DOHH2 (cell line): ENCODE results near the gene MRPL43.

Experiments
- H3F3A ChIP-seq: fragments of 200-600 bp; sonication (generic), shearing (Covaris generic); 2 replicates; pipeline ENCODE4 v1.6.0; 2016; ENCODE audit warnings: antibody characterized with exemption, mild to moderate bottlenecking; ENCODE audit not compliant: control insufficient read depth, insufficient read depth
- H3K27ac ChIP-seq: fragments of 200-600 bp; sonication (generic); 2 replicates; pipeline ENCODE4 v1.5.1; 2014; ENCODE audit warnings: low read depth, mild to moderate bottlenecking, low read length, moderate library complexity
- H3K27me3 ChIP-seq: fragments of 200-600 bp; sonication (generic); 2 replicates; pipeline ENCODE4 v1.6.1; 2014; ENCODE audit warnings: mild to moderate bottlenecking, low read length, mixed read lengths; ENCODE audit not compliant: control insufficient read depth
- H3K36me3 ChIP-seq: fragments of 200-600 bp; sonication (generic); 2 replicates; pipeline ENCODE4 v1.6.1; 2014; ENCODE audit warnings: mild to moderate bottlenecking, low read length, moderate library complexity, mixed read lengths; ENCODE audit not compliant: control insufficient read depth
- H3K4me1 ChIP-seq: fragments of 200-600 bp; sonication (generic); 2 replicates; pipeline ENCODE4 v1.6.1; 2014; ENCODE audit warnings: mild to moderate bottlenecking, low read length, mixed read lengths; ENCODE audit not compliant: control insufficient read depth
- H3K4me2 ChIP-seq: fragments of 200-600 bp; sonication (generic); 2 replicates; pipeline ENCODE4 v1.6.0; 2014; ENCODE audit warnings: mild to moderate bottlenecking, low read length, moderate library complexity
- H3K4me3 ChIP-seq: fragments of 200-600 bp; sonication (generic); 2 replicates; pipeline ENCODE4 v1.5.1; 2014; ENCODE audit warnings: mild to moderate bottlenecking, low read length, mixed read lengths
- H3K79me2 ChIP-seq: fragments of 200-600 bp; sonication (generic); 2 replicates; pipeline ENCODE4 v1.6.1; 2014; ENCODE audit warnings: mild to moderate bottlenecking, low read length, mixed read lengths; ENCODE audit not compliant: control insufficient read depth
- H3K9me2 ChIP-seq: fragments of 200-600 bp; sonication (generic); replicated peaks from 2 replicates; pipeline ENCODE4 v1.6.1; 2014; ENCODE audit warnings: mild to moderate bottlenecking, low read length, mixed read lengths; ENCODE audit not compliant: control insufficient read depth
- H3K9me3 ChIP-seq: fragments of 200-600 bp; sonication (generic); 2 replicates; pipeline ENCODE4 v1.6.1; 2014; ENCODE audit warnings: antibody characterized with exemption, low read length, mixed read lengths; ENCODE audit not compliant: control insufficient read depth, insufficient read depth
- H4K20me1 ChIP-seq: fragments of 200-600 bp; sonication (generic); 2 replicates; pipeline ENCODE4 v1.6.0; 2014; ENCODE audit warnings: low read depth, mild to moderate bottlenecking, antibody characterized with exemption, low read length, moderate library complexity; ENCODE audit not compliant: control insufficient read depth, insufficient read depth
- EZH2phosphoT487 ChIP-seq: fragments of 200-600 bp; sonication (generic); IDR thresholded peaks from 2 replicates; pipeline ENCODE4 v1.6.1; 2017; ENCODE audit warnings: borderline replicate concordance, mild to moderate bottlenecking, antibody characterized with exemption, low read length, moderate library complexity, mixed read lengths
- TF ChIP-seq, protein P1 (sequence below): fragments of 200-600 bp; sonication (generic); IDR thresholded peaks from one replicate; pipeline ENCODE4 v1.5.1; 2014; ENCODE audit warnings: antibody characterized with exemption, mild to moderate bottlenecking, low read depth, low read length; ENCODE audit not compliant: poor library complexity, severe bottlenecking

Gene MRPL43

DNA sequence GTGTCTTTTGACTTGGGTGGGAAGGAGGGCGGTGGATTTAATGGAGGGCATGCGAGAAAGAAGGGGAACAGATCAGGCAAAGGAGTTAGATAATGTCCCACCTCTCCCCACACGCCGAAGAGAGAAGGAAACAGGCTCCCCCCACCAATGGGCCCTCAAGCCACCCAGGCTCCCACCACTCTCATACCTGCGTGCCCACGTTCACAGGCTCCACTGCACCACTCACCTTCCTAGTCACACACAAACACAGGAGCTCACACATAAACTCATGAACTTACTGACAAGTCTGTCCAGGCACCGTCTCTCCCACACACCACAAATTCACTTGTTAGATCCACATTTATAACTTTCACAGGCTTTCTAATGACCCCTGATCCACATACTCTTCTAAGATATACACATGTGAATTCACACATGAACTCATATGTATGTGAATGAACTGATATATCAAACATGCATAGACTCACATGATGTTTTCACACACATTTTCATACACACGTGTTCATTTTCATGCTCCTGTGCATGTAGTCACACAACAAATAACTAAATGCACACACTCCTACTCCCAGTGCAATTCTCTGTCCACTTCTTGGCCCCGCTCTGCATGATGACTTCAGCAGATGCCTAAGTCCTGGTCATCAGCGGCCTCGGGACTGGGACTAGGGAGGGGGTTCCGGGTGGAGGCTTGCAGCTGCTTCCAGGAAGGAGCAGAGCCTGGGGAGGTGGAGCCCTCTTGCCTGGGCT, 13.8 kb upstream of the MRPL43 start:
- Histone ChIP-seq H3K9me3 (no peaks in the 10 kb centered on the region), H3K4me2 (no peak overlapping the region), H3K36me3 (no peaks in the 10 kb centered on the region; the same call in 1 of the 2 replicates), H3K9me2 (no peaks in the 10 kb centered on the region), H4K20me1 (no peaks in the 10 kb centered on the region), H3K27me3 (no peaks in the 10 kb centered on the region), H3F3A (peaks cover 9% of the 10 kb centered on the region), H3K27ac (no peak overlapping the region), H3K4me1 (peaks cover 26% of the 10 kb centered on the region), H3K4me3 (no peak overlapping the region), H3K79me2 (peaks cover 17% of the 10 kb centered on the region)
- TF ChIP-seq, protein P1, sequence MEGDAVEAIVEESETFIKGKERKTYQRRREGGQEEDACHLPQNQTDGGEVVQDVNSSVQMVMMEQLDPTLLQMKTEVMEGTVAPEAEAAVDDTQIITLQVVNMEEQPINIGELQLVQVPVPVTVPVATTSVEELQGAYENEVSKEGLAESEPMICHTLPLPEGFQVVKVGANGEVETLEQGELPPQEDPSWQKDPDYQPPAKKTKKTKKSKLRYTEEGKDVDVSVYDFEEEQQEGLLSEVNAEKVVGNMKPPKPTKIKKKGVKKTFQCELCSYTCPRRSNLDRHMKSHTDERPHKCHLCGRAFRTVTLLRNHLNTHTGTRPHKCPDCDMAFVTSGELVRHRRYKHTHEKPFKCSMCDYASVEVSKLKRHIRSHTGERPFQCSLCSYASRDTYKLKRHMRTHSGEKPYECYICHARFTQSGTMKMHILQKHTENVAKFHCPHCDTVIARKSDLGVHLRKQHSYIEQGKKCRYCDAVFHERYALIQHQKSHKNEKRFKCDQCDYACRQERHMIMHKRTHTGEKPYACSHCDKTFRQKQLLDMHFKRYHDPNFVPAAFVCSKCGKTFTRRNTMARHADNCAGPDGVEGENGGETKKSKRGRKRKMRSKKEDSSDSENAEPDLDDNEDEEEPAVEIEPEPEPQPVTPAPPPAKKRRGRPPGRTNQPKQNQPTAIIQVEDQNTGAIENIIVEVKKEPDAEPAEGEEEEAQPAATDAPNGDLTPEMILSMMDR, result no peak
- no peak for TF ChIP-seq EZH2phosphoT487

DNA sequence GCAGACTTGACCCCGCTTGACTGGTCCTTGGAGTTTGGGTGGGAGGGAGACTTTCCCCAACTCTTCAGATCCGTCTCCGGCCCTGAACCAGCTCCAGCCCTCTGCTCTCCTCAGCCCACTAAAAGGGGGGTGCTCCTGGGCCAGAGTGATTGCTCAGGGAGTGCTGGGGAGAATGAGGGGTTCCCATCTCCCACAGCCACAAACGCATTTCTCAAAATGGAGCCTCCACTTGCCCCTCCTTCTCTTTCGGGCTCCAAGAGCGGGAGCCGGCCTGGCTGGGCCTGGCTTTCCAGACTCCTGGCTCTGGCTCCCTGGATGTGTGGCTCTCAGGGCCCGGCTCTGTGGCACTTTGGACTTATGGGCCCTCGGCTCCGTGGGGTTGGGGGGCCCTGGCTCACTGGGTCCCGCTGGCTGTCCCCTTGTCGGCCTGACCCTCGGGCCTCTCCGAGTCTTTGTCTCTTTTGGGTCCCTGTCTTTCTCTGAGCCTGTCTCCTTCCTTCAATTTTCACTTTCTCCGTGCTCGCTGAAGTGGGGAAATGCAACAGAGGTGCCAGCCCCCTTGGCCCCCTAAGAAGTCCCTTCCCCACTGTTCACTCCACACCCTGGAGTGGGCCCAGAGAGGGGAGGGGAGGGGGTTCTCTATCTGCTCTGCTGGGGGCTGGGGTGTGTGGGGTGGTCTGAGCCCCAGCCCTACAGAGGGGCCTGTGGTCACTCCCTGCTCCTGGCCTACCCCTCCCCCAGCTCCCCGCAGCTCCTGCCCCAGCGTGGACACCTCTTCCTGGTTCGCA, 13.0 kb upstream of the MRPL43 start:
- Histone ChIP-seq H3K27me3 (no peaks in the 10 kb centered on the region), H3K4me1 (peaks cover 29% of the 10 kb centered on the region), H3K4me2 (peak overlapping the region; percentile 51)

DNA sequence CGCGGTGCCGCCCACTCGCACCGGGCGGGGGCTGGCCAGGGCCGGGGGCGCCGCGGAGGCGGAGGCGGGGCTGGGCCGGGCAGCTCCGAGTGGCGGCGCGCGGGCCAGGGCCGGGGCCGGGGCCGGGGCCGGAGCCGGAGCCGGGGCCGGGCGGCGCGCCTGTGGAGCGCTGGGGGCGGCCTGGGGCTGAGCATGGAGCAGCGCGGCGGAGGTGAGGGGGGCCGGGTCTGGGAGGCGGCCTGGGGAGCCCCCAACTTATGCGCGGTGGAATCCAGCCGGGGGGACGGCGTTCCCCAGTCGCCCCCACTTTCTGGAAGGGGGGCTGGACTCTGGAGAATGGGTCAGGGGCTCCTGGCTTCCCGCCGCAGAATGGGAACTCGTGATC, 12.4 kb upstream of the MRPL43 start, which contains the start of gene LZTS2:
TSS of gene LZTS2 (plus strand) at position 67 of the 385 bp plus-strand sequence. CDS start 2,731 bp downstream, outside the sequence.
- TF ChIP-seq, protein P1, result no peak
- TF ChIP-seq EZH2phosphoT487, result no peak
- H3K27ac ChIP-seq, result peak within 1 kb of the TSS; percentile 81
- H3K79me2 ChIP-seq, result peaks cover 17% of the 10 kb centered on the region

More for the DNA sequence above, 13.0 kb upstream of the MRPL43 start:
- Histone ChIP-seq H3K79me2 (peaks cover 17% of the 10 kb centered on the region), H3K9me3 (no peaks in the 10 kb centered on the region), H3F3A (peaks cover 13% of the 10 kb centered on the region), H3K36me3 (no peaks in the 10 kb centered on the region), H3K9me2 (no peaks in the 10 kb centered on the region), H4K20me1 (no peaks in the 10 kb centered on the region), H3K4me3 (peak overlapping the region; percentile 49), H3K27ac (no peak overlapping the region)
- TF ChIP-seq, protein P1, result no peak
- TF ChIP-seq EZH2phosphoT487, result no peak

More for the DNA sequence above, 12.4 kb upstream of the MRPL43 start, which contains the start of gene LZTS2:
- peaks cover 16% of the 10 kb centered on the region for H3F3A ChIP-seq
- no peaks in the 10 kb centered on the region for H3K27me3 ChIP-seq
- peaks cover 29% of the 10 kb centered on the region for H3K4me1 ChIP-seq
- H3K9me2 ChIP-seq, result no peaks in the 10 kb centered on the region
- no peaks in the 10 kb centered on the region for H4K20me1 ChIP-seq
- peak within 1 kb of the TSS; percentile 100 for H3K4me2 ChIP-seq
- peaks cover 3% of the 10 kb centered on the region for H3K36me3 ChIP-seq
- no peaks in the 10 kb centered on the region for H3K9me3 ChIP-seq
- H3K4me3 ChIP-seq, result peak within 1 kb of the TSS; percentile 97
